Suprapubic skin (tissue), 4 donors: ENCODE measurements around the gene TRIM50. TPM values are rescaled to one million over a fixed set of nuclear protein-coding genes. Genes with fewer than 3 reads are reported as not detected.
"Not testable (repeated sequence)": the region's sequence is repeated elsewhere in the genome, so short reads cannot be mapped to it uniquely, and the experiment has no call there.

Experiments
- DNase-seq, 2 donors: peaks; one replicate each; pipeline ENCODE4 v3.0.0-alpha.2; 2019; ENCODE audit warnings: low spot score in 2 of 2
- H3K27ac ChIP-seq: fragments of 200-600 bp; sonication (generic); one replicate; pipeline ENCODE4 v1.5.1; 2019
- H3K27me3 ChIP-seq: fragments of 200-600 bp; sonication (generic); one replicate; pipeline ENCODE4 v1.5.1; 2019
- H3K36me3 ChIP-seq: fragments of 200-600 bp; sonication (generic); one replicate; pipeline ENCODE4 v1.5.1; 2019
- H3K4me1 ChIP-seq: fragments of 200-600 bp; sonication (generic); one replicate; pipeline ENCODE4 v1.5.1; 2019
- H3K4me3 ChIP-seq: fragments of 200-600 bp; sonication (generic); one replicate; pipeline ENCODE4 v1.5.1; 2019; ENCODE audit warnings: mild to moderate bottlenecking
- H3K9me3 ChIP-seq: fragments of 200-600 bp; sonication (generic); one replicate; pipeline ENCODE4 v1.5.1; 2019
- CTCF ChIP-seq, 2 donors: fragments of 200-600 bp in 1 of 2; fragments of 450-650 bp in 1 of 2; sonication (generic) in 1 of 2; IDR thresholded peaks; one replicate each; pipeline ENCODE4 v1.5.1; 2016 to 2019; ENCODE audit warnings: antibody characterized with exemption in 2 of 2, mild to moderate bottlenecking in 1 of 2, moderate library complexity in 1 of 2
- EP300 ChIP-seq: sonication (generic); formaldehyde crosslinking; IDR thresholded peaks from one replicate; pipeline ENCODE4 v1.6.1; 2017; ENCODE audit warnings: antibody characterized with exemption
- POLR2A ChIP-seq, 2 donors: fragments of 450-650 bp; IDR thresholded peaks; one replicate each; pipeline ENCODE4 v1.6.1; 2017; ENCODE audit warnings: antibody characterized with exemption in 2 of 2, mild to moderate bottlenecking in 2 of 2, moderate library complexity in 2 of 2
- POLR2AphosphoS5 ChIP-seq, 3 donors: sonication (generic); formaldehyde crosslinking; IDR thresholded peaks; one replicate each; pipeline ENCODE4 v1.6.1; 2017; ENCODE audit warnings: antibody characterized with exemption in 3 of 3
- WGBS: methylation state at CpG from one replicate; pipeline ENCODE4 v1.1.5; 2018; 5-methylcytosine and 5-hydroxymethylcytosine counted together
- total RNA-seq, 4 donors: library from RNA; depleted of rRNA; stranded (reverse); fragments of >200 nt; gene quantifications; one replicate each; pipeline ENCODE4 v1.1.0, GENCODE V29; 2016

The TRIM50 gene
- total RNA-seq, 4 donors from 2014 or later, result 0.30 TPM; not detected in 3

- H3K27me3 ChIP-seq, result no peaks in the 10 kb centered on the region
- no peak overlapping the region for H3K27ac ChIP-seq
- no peaks in the 10 kb centered on the region for H3K36me3 ChIP-seq
- no peak for TF ChIP-seq EP300
- TF ChIP-seq POLR2A (IDR thresholded peaks at IDR 0.05), result no peak
- no peak for TF ChIP-seq CTCF (IDR thresholded peaks at IDR 0.05)
- TF ChIP-seq POLR2AphosphoS5 (IDR thresholded peaks at IDR 0.05), result no peak
- no peaks in the 10 kb centered on the region for H3K4me1 ChIP-seq
- 64% methylated on average over 6 of the region's 6 CpGs for WGBS
- DNase-seq, result no peak
- H3K4me3 ChIP-seq, result no peak overlapping the region
- H3K9me3 ChIP-seq, result no peaks in the 10 kb centered on the region
Measured at GRCh38 chr7:73330772-73331171, 2.9 kb upstream of the TRIM50 start.

- no peak overlapping the region for H3K27ac ChIP-seq
- H3K4me3 ChIP-seq, result no peak overlapping the region
- H3K27me3 ChIP-seq, result no peaks in the 10 kb centered on the region
- no peak for DNase-seq
- H3K9me3 ChIP-seq, result no peaks in the 10 kb centered on the region
- TF ChIP-seq POLR2A (IDR thresholded peaks at IDR 0.05) (no peak), CTCF (IDR thresholded peaks at IDR 0.05) (no peak), POLR2AphosphoS5 (IDR thresholded peaks at IDR 0.05) (no peak)
- 59% methylated on average over 4 of the region's 11 CpGs for WGBS
- no peaks in the 10 kb centered on the region for H3K36me3 ChIP-seq
- H3K4me1 ChIP-seq, result no peaks in the 10 kb centered on the region
Measured at GRCh38 chr7:73329861-73330581, 2.1 kb upstream of the TRIM50 start.

GRCh38 chr7:73328696-73329095 lies 814 bp upstream of the TRIM50 start:
- DNase-seq, result no peak
- WGBS, result 99% methylated on average over 10 of the region's 10 CpGs
- no peak overlapping the region for H3K27ac ChIP-seq
- peaks cover 5% of the 10 kb centered on the region for H3K4me1 ChIP-seq
- H3K4me3 ChIP-seq, result no peak overlapping the region
- H3K27me3 ChIP-seq, result no peaks in the 10 kb centered on the region
- no peaks in the 10 kb centered on the region for H3K36me3 ChIP-seq
- no peak for TF ChIP-seq POLR2AphosphoS5 (IDR thresholded peaks at IDR 0.05)
- no peak for TF ChIP-seq EP300
- TF ChIP-seq POLR2A (IDR thresholded peaks at IDR 0.05), result no peak
- no peak for TF ChIP-seq CTCF (IDR thresholded peaks at IDR 0.05)
- H3K9me3 ChIP-seq, result no peaks in the 10 kb centered on the region

- 91% methylated on average over 10 of the region's 13 CpGs for WGBS
- not testable (repeated sequence) for H3K4me3 ChIP-seq, H3K36me3 ChIP-seq, H3K9me3 ChIP-seq, H3K4me1 ChIP-seq, H3K27me3 ChIP-seq, H3K27ac ChIP-seq, DNase-seq
Measured at GRCh38 chr7:73327449-73327848, 433 bp downstream of the TRIM50 start.

GRCh38 chr7:73325424-73325823 lies 2.5 kb downstream of the TRIM50 start:
- not testable (repeated sequence) for DNase-seq, H3K36me3 ChIP-seq, H3K9me3 ChIP-seq, H3K27me3 ChIP-seq, H3K4me3 ChIP-seq, H3K27ac ChIP-seq, H3K4me1 ChIP-seq
- 81% methylated on average over 4 of the region's 6 CpGs for WGBS

- not testable (repeated sequence) for H3K27me3 ChIP-seq, H3K4me1 ChIP-seq, H3K36me3 ChIP-seq, H3K9me3 ChIP-seq, DNase-seq, H3K27ac ChIP-seq
- peak in 1 of 2 donors; percentile 31 for TF ChIP-seq CTCF (IDR thresholded peaks at IDR 0.05)
- 2% methylated on average over 15 of the region's 31 CpGs for WGBS
- H3K4me3 ChIP-seq, result peak overlapping the region; percentile 2
Measured at GRCh38 chr7:73324081-73324845, 3.6 kb downstream of the TRIM50 start.

GRCh38 chr7:73323434-73324080 lies 4.3 kb downstream of the TRIM50 start:
- DNase-seq, H3K4me1 ChIP-seq, H3K9me3 ChIP-seq, H3K27me3 ChIP-seq, H3K36me3 ChIP-seq, H3K4me3 ChIP-seq, H3K27ac ChIP-seq: not testable (repeated sequence)
- 73% methylated on average over 5 of the region's 5 CpGs for WGBS

- H3K27me3 ChIP-seq, H3K36me3 ChIP-seq, H3K4me1 ChIP-seq, H3K4me3 ChIP-seq, H3K9me3 ChIP-seq, DNase-seq, H3K27ac ChIP-seq: not testable (repeated sequence)
- WGBS, result 73% methylated on average over 9 of the region's 9 CpGs
Measured at GRCh38 chr7:73320009-73320408, 7.9 kb downstream of the TRIM50 start.

- WGBS, result 88% methylated on average over 4 of the region's 9 CpGs
- not testable (repeated sequence) for H3K27me3 ChIP-seq, H3K36me3 ChIP-seq, H3K27ac ChIP-seq, H3K4me1 ChIP-seq, H3K4me3 ChIP-seq, H3K9me3 ChIP-seq, DNase-seq
Measured at GRCh38 chr7:73319541-73319940, 8.3 kb downstream of the TRIM50 start.
